ENCODE measurements around the gene ANKRD12.
"Not testable (repeated sequence)": the region's sequence is repeated elsewhere in the genome, so short reads cannot be mapped to it uniquely, and the experiment has no call there.

Gene ANKRD12

DNA sequence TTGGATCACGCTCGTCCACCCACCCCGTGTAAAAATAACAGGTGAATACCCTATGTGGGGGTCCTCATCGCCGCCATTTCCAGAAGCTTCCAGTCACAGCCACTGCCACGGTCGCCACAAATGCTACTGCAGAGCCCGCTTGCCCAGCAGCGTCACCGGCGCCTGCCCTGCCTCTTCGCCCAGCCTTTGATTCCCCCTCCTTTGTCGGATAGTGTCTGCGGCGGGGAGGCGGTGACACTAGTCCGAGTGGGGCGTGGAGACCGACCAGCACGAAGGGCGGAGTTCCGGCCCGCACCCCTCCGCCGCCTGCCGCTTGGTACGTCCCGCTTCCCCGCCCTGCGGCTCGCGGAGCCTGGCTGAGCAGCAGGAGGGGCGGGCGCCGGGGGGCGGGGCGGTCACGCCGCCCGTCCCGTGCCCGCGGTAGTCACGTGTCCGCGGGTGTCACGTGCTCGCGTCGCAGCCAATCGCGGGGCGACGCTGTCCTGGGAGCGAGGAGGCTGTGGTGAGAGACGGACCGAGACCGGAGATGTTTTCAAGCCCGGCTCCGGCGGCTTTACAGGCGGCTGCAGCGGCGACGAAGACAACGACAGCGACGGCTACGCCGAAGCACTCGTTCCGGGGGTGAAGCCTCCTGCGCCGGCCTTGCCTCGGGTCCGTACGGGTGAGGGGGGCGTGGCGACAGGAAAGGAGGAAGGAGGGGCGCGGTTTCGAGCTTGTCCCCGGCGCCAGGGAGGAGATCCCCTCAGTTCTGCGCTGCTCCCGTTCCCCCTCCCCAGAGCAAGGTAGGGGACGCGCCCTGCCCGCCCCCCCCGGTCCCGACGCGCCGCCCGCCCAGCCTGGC, at the start of gene ANKRD12:
Gene ANKRD12, plus strand, starts transcription at position 467 of the 841 bp plus-strand sequence. CDS start 45,652 bp downstream, outside the sequence.
- Mint-ChIP-seq H3K27me3 (ENCODE audit: low read depth, poor library complexity) (peaks cover 2% of the 10 kb centered on the region), H3K9me3 (no peaks in the 10 kb centered on the region), H3K36me3 (ENCODE audit: low read depth) (peaks cover 21% of the 10 kb centered on the region), H3K4me1 (peaks cover 40% of the 10 kb centered on the region), H3K4me3 (peak within 1 kb of the TSS; percentile 98), H3K27ac (peak within 1 kb of the TSS; percentile 99)
- DNase-seq = peak; percentile 97
- no peak for TF ChIP-seq CTCF (IDR thresholded peaks at IDR 0.05)

- DNase-seq = no peak
- peaks cover 3% of the 10 kb centered on the region for H3K27me3 Mint-ChIP-seq (ENCODE audit: low read depth, poor library complexity)
- no peaks in the 10 kb centered on the region for H3K9me3 Mint-ChIP-seq
- peaks cover 5% of the 10 kb centered on the region for H3K4me1 Mint-ChIP-seq
- no peak overlapping the region for H3K27ac Mint-ChIP-seq
- H3K4me3 Mint-ChIP-seq = no peak overlapping the region
- no peaks in the 10 kb centered on the region for H3K36me3 Mint-ChIP-seq (ENCODE audit: low read depth)
- TF ChIP-seq CTCF (IDR thresholded peaks at IDR 0.05) = no peak
Measured at GRCh38 chr18:9087144-9087543, 49.4 kb upstream of the ANKRD12 start.

GRCh38 chr18:9088252-9088651, 48.3 kb upstream of the ANKRD12 start:
- Mint-ChIP-seq H3K27ac (no peak overlapping the region), H3K36me3 (ENCODE audit: low read depth) (no peaks in the 10 kb centered on the region), H3K4me1 (peaks cover 5% of the 10 kb centered on the region), H3K27me3 (ENCODE audit: low read depth, poor library complexity) (peaks cover 3% of the 10 kb centered on the region), H3K4me3 (no peak overlapping the region), H3K9me3 (no peaks in the 10 kb centered on the region)
- no peak for DNase-seq
- no peak for TF ChIP-seq CTCF (IDR thresholded peaks at IDR 0.05)

DNA sequence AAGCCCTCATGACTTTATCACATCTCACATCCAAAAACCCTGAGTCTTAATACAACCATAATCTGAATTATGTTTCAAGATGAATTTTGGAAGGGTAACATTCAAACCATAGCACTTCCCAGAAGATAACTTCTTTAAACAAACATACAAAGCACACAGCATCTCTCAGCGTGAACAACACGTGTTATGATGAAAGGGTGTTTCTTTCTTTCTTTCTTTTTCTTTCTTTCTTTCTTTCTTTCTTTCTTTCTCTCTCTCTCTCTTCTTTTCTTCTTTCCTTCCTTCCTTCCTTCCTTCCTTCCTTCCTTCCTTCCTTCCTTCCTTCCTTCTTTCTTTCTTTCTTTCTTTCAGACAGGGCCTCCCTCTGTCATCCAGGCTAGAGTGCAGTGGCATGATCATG, 47.9 kb upstream of the ANKRD12 start:
- H3K4me3 Mint-ChIP-seq; H3K27me3 Mint-ChIP-seq (ENCODE audit: low read depth, poor library complexity); DNase-seq; H3K27ac Mint-ChIP-seq; H3K4me1 Mint-ChIP-seq; H3K36me3 Mint-ChIP-seq (ENCODE audit: low read depth); H3K9me3 Mint-ChIP-seq: not testable (repeated sequence)

- H3K4me3 Mint-ChIP-seq = no peak overlapping the region
- no peaks in the 10 kb centered on the region for H3K36me3 Mint-ChIP-seq (ENCODE audit: low read depth)
- no peak for TF ChIP-seq CTCF (IDR thresholded peaks at IDR 0.05)
- peaks cover 8% of the 10 kb centered on the region for H3K27me3 Mint-ChIP-seq (ENCODE audit: low read depth, poor library complexity)
- no peaks in the 10 kb centered on the region for H3K9me3 Mint-ChIP-seq
- no peak for DNase-seq
- peak overlapping the region; percentile 10 for H3K27ac Mint-ChIP-seq
- peaks cover 18% of the 10 kb centered on the region for H3K4me1 Mint-ChIP-seq
Measured at GRCh38 chr18:9090578-9090977, 46.0 kb upstream of the ANKRD12 start.

DNA sequence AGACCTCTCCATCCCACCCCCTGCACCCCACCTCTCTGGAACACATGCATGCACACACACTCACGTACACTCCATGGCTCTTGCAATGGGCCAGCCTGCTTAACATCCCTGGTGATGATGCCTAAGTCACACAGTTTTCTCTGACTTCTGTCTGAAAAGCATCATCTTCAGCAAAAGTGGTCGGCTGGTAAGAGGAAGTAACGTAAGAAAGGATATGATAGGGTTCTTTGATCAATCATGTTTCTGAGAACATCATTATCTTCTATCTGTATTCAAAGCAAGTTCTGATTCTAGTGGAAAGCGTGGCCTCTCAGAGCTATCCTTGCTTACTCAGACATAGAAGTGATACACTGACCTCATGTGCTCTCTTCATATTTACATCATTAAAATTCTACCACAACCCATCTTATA, 45.5 kb upstream of the ANKRD12 start:
- H3K9me3 Mint-ChIP-seq = no peaks in the 10 kb centered on the region
- H3K27ac Mint-ChIP-seq = peak overlapping the region; percentile 10
- no peak for TF ChIP-seq CTCF (IDR thresholded peaks at IDR 0.05)
- H3K4me1 Mint-ChIP-seq = peaks cover 21% of the 10 kb centered on the region
- peaks cover 8% of the 10 kb centered on the region for H3K27me3 Mint-ChIP-seq (ENCODE audit: low read depth, poor library complexity)
- no peak for DNase-seq
- H3K4me3 Mint-ChIP-seq = no peak overlapping the region
- H3K36me3 Mint-ChIP-seq (ENCODE audit: low read depth) = no peaks in the 10 kb centered on the region
